Small intestine (tissue), 7 donors: Measurements from ENCODE around the gene CDH23. TPM values are rescaled to one million over a fixed set of nuclear protein-coding genes. Genes with fewer than 3 reads are reported as not detected.

Experiments used
- DNase-seq, 2 donors: peaks; one replicate each; pipeline versions ENCODE4 v3.0.0 to v3.0.0-alpha.2; 2013
- FAIRE-seq: peaks from 2 replicates; lab custom pipeline; 2012; peaks lifted over from hg19 to GRCh38; lab: Jason Lieb, UNC
- H3K27ac ChIP-seq, 3 donors: one replicate each; pipeline ENCODE4 v1.5.1; 2013; ENCODE audit warnings: low read length in 2 of 3, mild to moderate bottlenecking in 2 of 3, control low read depth in 1 of 3, inconsistent platforms in 1 of 3, low read depth in 1 of 3, moderate library complexity in 1 of 3
- H3K27me3 ChIP-seq, 3 donors: one replicate each; pipeline ENCODE4 v1.6.1; 2013; ENCODE audit warnings: low read length in 3 of 3, inconsistent platforms in 1 of 3; ENCODE audit not compliant: control insufficient read depth in 3 of 3, insufficient read depth in 3 of 3
- H3K36me3 ChIP-seq, 3 donors: one replicate each; pipeline ENCODE4 v1.6.1; 2013; ENCODE audit warnings: low read length in 3 of 3, inconsistent platforms in 1 of 3, low read depth in 1 of 3, mild to moderate bottlenecking in 1 of 3, moderate library complexity in 1 of 3; ENCODE audit not compliant: control insufficient read depth in 3 of 3, insufficient read depth in 2 of 3
- H3K4me1 ChIP-seq, 3 donors: one replicate each; pipeline ENCODE4 v1.6.1; 2013; ENCODE audit warnings: low read length in 2 of 3, inconsistent platforms in 1 of 3, low read depth in 1 of 3, mild to moderate bottlenecking in 1 of 3, moderate library complexity in 1 of 3; ENCODE audit not compliant: control insufficient read depth in 3 of 3, insufficient read depth in 2 of 3
- H3K4me3 ChIP-seq, 3 donors: one replicate each; pipeline ENCODE4 v1.5.1; 2013; ENCODE audit warnings: low read length in 3 of 3, control low read depth in 1 of 3, inconsistent platforms in 1 of 3, low read depth in 1 of 3, mild to moderate bottlenecking in 1 of 3, moderate library complexity in 1 of 3
- H3K9me3 ChIP-seq, 2 donors: one replicate each; pipeline ENCODE4 v1.6.1; 2013; ENCODE audit warnings: low read depth in 1 of 2, low read length in 1 of 2; ENCODE audit not compliant: control insufficient read depth in 2 of 2, insufficient read depth in 1 of 2
- WGBS, 3 donors: extraction: QIAGEN DNeasy Blood & Tissue Kit; methylation state at CpG; one replicate each; pipeline ENCODE4 v1.1.7; 2013; 5-methylcytosine and 5-hydroxymethylcytosine counted together
- polyA plus RNA-seq, 4 donors: library from polyadenylated mRNA; stranded (reverse) in 3 of 4; unstranded in 1 of 4; fragments of 200-250 nt in 3 of 4; fragments of 120-200 nt in 1 of 4; gene quantifications; one replicate each; pipeline versions ENCODE4 v1.2.1 to v1.2.3, GENCODE V29; 2013
- donor health status: healthy with polysubstance abuse.
- donor health status: control.
- donor health status: control.
- donor health status: Bipolar disorder and iron deficiency.
- donor health status: healthy.

Gene CDH23
- polyA plus RNA-seq, 4 donors, result 0.89 to 2.5 (median 1.6) TPM

DNA sequence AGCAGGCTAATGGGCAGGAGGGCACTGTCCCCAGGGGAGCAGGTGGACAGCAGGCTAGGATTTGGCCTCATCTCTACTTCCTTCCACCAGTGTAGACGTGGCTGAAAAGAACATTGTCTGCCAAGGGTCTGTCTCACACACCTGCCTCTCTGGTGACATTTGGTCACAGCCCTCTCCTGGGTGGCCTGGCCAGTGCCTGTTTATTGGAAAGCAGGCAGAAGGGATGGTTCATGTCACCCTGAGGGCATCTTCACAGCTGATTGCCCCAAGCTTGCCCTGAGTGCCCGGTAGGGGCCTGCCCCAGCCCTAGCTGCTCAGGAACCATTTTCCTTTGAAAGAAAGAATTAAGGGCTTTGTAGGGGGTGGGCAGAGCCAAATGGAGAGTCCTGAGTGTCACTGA is 184.2 kb downstream of the CDH23 start:
- Histone ChIP-seq H3K4me1 (no peaks in the 10 kb centered on the region), H3K27ac (no peak overlapping the region), H3K4me3 (no peak overlapping the region), H3K36me3 (no peaks in the 10 kb centered on the region), H3K9me3 (no peaks in the 10 kb centered on the region), H3K27me3 (no peaks in the 10 kb centered on the region)
- DNase-seq (no peak), FAIRE-seq (no peak)
- WGBS, 3 donors, result 66 to 81% (median 74%) methylated on average over 2 of the region's 2 CpGs

GRCh38 chr10:71581376-71581775 is 184.7 kb downstream of the CDH23 start:
- H3K4me1 ChIP-seq, result no peaks in the 10 kb centered on the region
- no peaks in the 10 kb centered on the region for H3K9me3 ChIP-seq
- no peak overlapping the region for H3K27ac ChIP-seq
- 61 to 69% (median 66%) methylated on average over 3 of the region's 3 CpGs for WGBS, 3 donors
- H3K27me3 ChIP-seq, result no peaks in the 10 kb centered on the region
- no peak overlapping the region for H3K4me3 ChIP-seq
- no peak for FAIRE-seq
- H3K36me3 ChIP-seq, result no peaks in the 10 kb centered on the region
- DNase-seq, result no peak

- H3K4me1 ChIP-seq, result no peaks in the 10 kb centered on the region
- DNase-seq, result peak in 1 of 2 donors; percentile 19
- H3K27me3 ChIP-seq, result no peaks in the 10 kb centered on the region
- no peaks in the 10 kb centered on the region for H3K9me3 ChIP-seq
- WGBS, 3 donors, result 63 to 77% (median 71%) methylated on average over 3 of the region's 3 CpGs
- no peak overlapping the region for H3K27ac ChIP-seq
- FAIRE-seq, result no peak
- no peaks in the 10 kb centered on the region for H3K36me3 ChIP-seq
- H3K4me3 ChIP-seq, result no peak overlapping the region
These were observed 185.3 kb downstream of the CDH23 start for GRCh38 chr10:71582019-71582418.

DNA sequence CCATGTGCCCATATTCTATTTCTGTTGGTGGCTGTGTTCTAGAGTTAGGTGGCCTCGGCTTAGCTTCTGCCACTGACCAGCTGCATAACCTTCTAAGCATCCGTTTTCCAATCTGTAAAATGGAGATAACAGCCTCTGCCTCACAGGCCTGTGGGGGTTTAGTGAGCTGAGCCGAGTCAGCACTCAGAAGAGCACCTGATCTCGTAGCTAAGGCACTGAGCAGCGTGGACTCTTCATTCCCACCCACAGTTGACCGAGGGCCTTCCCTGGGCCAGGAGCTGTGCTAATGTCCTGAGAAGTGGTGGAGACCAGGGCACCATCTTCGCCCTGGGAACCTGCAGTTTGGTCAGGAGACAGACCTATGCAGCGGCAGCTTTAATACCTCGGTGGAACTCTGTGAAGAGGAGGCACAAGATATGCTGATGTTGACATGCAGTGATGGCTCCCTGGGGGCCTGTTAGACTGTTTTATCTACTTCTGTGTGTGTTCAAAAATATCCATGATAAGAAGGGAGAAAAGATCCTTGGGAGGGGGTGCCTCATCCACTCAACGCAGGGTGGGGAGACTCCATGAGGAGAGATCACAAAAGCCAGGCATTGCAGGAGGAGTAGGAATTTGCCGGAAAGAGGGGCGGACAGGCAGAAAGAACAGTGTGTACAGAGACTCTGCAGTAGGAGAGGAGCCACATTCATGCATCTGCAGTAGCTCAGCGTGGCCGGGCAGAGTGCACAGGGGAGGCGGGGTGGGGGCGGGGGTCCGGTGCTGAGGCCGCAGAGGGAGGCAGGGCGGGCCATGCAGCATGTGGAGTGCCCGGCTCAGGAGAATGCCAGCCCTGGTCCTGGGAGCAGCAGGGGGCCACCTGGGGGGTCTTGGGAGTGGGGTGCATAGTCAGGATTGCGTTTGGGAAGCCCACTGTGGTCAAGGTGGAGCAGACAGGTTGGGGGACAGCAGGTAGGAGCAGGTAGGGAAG is 186.1 kb downstream of the CDH23 start:
- Histone ChIP-seq H3K36me3 (no peaks in the 10 kb centered on the region), H3K27me3 (peaks cover 0 to 2% (median 0%) of the 10 kb centered on the region in 3 donors), H3K4me3 (no peak overlapping the region), H3K27ac (no peak overlapping the region), H3K9me3 (no peaks in the 10 kb centered on the region), H3K4me1 (no peaks in the 10 kb centered on the region)
- FAIRE-seq (no peak), DNase-seq (no peak)
- WGBS, 3 donors, result 76 to 82% (median 81%) methylated on average over 20 to 21 of the region's 21 CpGs

DNA sequence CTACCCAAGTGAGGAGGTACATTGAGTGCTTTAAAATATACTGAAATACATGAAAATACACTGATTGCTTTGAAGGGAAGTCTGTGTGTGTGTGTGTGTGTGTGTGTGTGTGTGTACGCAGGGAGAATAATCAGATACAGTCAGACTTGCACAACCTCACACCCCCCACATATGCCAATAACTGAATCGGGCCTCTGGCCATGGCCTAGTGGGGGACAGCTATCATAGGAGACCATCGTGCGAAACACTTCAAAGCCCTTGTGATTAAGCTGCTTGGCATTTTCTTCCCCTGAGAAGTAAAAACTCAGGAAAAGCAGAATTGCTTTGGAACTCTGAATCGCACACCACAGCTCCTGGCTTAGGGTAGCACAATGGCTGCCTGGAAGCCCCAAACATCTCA is 187.7 kb downstream of the CDH23 start:
- Histone ChIP-seq H3K27me3 (peaks cover 0 to 4% (median 0%) of the 10 kb centered on the region in 3 donors), H3K36me3 (no peaks in the 10 kb centered on the region), H3K4me3 (no peak overlapping the region), H3K9me3 (no peaks in the 10 kb centered on the region), H3K4me1 (no peaks in the 10 kb centered on the region), H3K27ac (no peak overlapping the region)
- FAIRE-seq, result no peak
- no peak for DNase-seq
- 80 to 90% (median 84%) methylated on average over 5 of the region's 5 CpGs for WGBS, 3 donors

- Histone ChIP-seq H3K27me3 (peaks cover 0 to 4% (median 0%) of the 10 kb centered on the region in 3 donors), H3K4me3 (no peak overlapping the region)
- WGBS, 3 donors, result 83 to 94% (median 90%) methylated on average over 10 of the region's 10 CpGs
These were observed 188.3 kb downstream of the CDH23 start for GRCh38 chr10:71584902-71585563.

DNA sequence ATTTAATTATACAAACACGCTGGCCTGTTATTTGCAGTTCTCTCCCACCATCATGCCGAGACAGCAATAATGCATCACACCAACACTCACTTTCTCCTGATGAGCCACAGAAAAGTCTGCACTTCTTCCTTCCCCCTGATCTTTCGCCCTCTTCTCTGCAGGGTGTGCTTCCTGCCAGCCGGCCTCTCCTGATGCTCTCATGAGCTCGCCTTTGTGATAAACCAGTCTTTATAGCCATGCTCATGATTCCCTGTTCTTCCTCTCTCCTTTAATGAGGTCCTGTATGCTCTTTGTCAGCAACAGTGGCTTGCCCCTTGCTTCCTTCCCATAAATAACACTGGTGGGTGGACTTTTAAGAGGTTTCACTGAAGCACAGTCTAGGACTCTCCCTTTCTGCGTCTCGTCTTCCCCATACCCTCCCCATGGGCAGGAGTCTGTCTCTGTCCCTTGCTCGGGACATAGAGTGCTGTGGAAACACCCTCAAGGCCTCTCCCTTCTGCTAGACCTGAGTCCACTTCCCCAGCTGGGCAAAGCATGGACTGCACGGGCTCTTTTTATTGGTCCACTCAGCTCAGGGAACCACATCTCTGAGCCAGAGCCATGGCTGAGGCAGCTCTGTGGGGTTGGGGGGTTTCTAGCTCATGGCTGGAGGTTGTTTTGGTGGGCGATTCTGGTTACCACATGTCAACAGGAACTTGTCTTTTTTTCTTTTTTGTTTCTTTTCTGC is 189.0 kb downstream of the CDH23 start:
- DNase-seq (no peak), FAIRE-seq (no peak)
- no peaks in the 10 kb centered on the region for H3K4me1 ChIP-seq
- no peak overlapping the region for H3K4me3 ChIP-seq
- WGBS, 3 donors, result 56 to 67% (median 58%) methylated on average over 10 of the region's 10 CpGs
- no peaks in the 10 kb centered on the region for H3K9me3 ChIP-seq
- H3K27me3 ChIP-seq, result peaks cover 0 to 4% (median 0%) of the 10 kb centered on the region in 3 donors
- H3K27ac ChIP-seq, result no peak overlapping the region
- H3K36me3 ChIP-seq, result no peaks in the 10 kb centered on the region

More at GRCh38 chr10:71584902-71585563, 188.3 kb downstream of the CDH23 start:
- no peaks in the 10 kb centered on the region for H3K36me3 ChIP-seq
- FAIRE-seq (no peak), DNase-seq (no peak)
- H3K9me3 ChIP-seq, result no peaks in the 10 kb centered on the region
- no peak overlapping the region for H3K27ac ChIP-seq
- no peaks in the 10 kb centered on the region for H3K4me1 ChIP-seq

DNA sequence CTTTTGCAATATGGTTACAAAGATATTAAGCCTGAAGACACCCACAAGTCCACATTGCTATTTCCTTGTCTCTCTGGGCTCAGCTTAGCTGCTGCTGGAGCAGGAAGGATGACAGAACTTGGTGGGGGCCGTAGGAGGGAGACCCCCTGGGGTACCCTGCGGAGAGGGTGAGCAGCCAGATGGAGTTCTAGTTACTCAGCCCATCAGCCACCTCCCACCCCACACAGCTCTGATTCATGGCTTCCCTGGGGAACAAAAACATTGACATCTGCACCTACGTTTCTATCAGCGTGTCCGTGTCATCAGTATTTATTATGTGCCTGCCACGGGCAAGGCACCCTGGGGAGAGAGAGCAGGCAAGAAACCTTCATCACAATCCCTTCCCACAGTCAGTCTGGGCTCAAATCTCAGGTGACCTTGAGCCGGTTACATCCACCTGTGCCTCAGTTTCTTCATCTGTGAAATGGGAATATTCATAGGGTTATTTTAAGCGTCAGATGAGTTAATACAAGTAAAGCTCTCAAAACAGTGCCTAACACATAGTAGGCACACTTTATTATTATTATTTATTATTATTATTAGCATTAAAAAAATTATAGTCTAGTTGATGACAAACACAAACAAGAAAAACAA is 191.3 kb downstream of the CDH23 start:
- H3K27me3 ChIP-seq, result peaks cover 0 to 4% (median 0%) of the 10 kb centered on the region in 3 donors
- WGBS, 3 donors, result 71 to 78% (median 72%) methylated on average over 8 of the region's 8 CpGs
- DNase-seq (no peak), FAIRE-seq (no peak)
- no peaks in the 10 kb centered on the region for H3K9me3 ChIP-seq
- no peaks in the 10 kb centered on the region for H3K36me3 ChIP-seq
- H3K4me1 ChIP-seq, result no peaks in the 10 kb centered on the region
- H3K27ac ChIP-seq, result no peak overlapping the region
- H3K4me3 ChIP-seq, result no peak overlapping the region
